T follicular helper cell (primary cell): ENCODE data around the gene GHR.
"Not testable (repeated sequence)": the region's sequence is repeated elsewhere in the genome, so short reads cannot be mapped to it uniquely, and the experiment has no call there.

Experiments
- DNase-seq: peaks from one replicate; pipeline ENCODE4 v3.0.0-alpha.2; 2020; ENCODE audit warnings: low read depth

GHR gene

DNA sequence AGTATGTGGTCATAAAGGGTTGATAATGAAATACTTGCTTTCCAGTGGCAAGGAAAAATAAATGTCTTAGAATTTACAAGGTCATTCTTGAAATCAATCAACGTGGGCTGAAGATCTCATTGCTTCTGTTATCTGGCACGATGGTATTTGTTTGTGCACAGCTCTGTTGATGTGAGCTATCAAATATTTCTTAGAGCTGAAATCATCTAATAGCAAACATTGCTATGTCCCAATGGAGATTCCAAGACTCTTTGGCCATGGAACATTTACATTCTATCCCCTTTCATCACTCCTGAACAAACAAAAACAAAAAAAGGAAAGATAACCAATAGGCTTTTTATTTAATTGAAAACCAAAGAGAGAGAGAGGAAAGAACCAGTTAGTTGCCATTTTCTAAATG lies 221.9 kb downstream of the GHR start:
- DNase-seq = no peak

DNA sequence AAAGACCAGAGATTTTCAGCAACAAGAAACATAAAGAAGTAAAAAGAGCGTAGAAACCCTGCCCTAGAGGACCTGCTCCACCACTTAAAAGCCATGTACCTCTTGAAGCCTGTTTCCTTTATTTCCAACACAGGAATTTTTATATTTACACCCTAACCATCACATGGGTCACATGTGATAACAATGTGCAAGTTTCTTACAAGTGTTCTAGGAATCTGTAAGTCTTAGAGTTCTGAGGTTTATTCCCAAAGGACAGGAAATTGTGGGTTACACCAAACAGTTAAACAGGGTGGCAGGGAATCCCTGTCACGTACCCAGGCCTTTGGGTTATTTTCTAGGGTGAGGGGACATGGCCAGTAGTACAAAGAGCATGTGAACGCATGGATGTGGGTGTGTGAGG lies 224.8 kb downstream of the GHR start:
- no peak for DNase-seq

DNA sequence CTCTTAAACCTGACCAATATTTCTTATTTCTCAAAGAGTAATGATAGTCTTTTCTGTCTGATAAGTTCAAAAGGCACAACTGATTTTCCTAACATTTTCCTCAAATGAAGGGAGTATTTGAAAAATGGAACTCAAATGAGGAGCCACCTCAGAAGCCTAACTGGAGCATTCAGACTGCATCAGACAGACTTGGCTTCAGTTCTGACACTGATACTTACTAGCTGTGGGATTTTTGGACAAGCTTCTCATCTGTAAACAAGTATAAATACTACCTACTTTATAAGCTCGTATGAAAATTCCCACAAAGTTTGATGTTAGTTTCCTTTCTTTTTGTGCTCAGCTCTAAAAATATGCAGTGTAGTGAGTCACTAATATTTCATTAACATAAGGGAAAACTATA lies 225.7 kb downstream of the GHR start:
- no peak for DNase-seq

DNA sequence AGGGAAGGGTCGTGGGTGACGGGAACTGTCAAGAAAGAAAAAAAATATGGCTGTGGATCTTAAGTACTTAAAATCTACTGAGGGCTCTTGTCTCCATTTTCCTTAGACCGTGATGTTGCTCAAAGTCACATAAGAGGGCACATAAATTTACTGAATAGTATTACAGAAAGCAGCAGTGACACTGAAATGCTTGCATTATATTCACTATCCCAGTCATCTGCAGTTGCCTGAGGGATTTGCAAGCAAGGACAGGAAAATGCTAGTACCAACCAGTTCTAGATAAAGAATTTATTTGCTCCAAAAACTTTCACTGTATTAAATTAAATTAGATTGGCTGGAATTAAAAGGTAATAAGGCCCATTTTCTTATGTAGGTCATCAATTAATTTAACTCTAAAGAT lies 226.8 kb downstream of the GHR start:
- no peak for DNase-seq

DNA sequence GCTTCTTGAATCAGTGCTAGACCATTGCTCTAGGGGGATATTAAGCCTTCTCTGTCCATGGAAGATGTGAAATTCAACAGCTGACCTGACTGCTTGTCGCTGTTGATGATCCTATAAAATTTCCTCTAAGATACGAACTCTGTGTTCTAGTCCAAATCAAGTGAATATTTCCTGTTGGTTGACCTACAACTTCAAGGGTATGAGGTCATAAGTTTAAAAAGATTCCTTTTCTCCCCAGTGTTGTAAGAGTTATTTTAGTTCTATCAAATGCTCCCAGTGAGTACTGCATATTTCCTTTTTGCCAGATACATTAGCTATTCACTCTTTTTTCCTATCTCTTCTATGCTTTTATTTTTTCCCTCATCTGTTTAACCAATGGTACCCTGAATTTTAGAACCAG lies 230.5 kb downstream of the GHR start:
- no peak for DNase-seq

DNA sequence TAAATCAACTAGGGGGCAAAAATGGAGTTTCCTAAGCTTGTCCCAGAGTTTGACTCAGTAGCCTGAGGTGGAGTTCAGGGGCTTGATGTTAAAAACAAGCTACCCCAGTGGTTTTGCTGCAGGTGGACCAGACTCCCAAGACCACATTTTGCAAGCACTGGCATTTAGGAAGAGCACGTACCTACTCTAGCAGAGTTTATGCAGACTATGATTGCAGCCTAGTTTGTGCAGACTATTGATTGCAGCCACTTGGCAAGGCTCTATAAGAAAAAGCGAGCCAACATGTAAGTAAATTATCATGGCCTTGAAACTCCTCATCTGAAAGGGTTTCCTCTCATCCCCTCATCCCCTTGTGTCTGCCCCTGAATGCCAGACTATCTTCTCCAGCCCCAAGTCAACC lies 231.4 kb downstream of the GHR start:
- DNase-seq = no peak

DNA sequence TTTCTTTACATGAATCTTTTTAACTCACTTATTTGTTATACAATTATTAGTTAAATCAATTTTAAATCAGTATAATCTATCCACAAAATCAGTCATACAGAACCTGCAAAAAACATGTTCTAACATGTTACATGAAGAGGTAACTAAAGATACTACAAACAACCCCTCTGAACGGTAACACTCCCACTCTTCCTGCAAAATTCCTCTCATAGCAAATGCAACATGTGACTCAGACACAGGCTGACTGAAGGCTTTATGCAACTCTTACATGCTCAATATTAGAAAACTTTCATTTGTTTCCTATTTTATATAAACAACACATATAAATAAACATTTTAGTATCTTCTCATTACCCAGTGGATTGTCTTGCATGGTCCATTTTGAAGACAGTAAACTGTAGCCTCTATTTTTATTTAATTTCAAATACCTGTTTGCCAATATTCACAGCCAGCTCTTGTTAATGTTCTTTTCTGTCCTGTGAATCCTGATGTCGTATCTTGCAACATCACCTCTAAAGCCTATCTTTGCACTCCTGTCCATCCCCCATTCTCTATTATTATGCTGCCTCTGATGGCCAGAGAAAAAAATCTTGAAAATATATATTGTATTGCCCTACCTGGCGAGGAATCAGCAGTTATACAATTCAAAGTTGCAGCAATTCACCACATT lies 232.9 kb downstream of the GHR start:
- no peak for DNase-seq

DNA sequence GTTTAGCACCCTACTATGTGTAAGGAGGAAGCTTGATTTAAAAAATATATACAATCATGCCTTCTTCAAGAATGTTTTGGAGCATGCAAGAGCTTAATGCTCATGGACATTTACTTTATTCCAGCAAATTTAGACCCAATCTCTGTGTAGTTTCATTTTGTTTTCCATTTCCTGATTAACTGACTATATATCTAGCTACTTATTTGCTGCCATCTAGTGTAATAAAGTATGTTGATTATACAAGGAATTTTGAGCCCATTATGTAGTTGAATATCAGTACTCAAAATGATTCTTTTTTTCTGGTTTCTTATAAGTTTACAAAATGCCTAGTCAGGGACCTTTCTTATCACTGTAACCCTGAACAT lies 233.4 kb downstream of the GHR start:
- no peak for DNase-seq

DNA sequence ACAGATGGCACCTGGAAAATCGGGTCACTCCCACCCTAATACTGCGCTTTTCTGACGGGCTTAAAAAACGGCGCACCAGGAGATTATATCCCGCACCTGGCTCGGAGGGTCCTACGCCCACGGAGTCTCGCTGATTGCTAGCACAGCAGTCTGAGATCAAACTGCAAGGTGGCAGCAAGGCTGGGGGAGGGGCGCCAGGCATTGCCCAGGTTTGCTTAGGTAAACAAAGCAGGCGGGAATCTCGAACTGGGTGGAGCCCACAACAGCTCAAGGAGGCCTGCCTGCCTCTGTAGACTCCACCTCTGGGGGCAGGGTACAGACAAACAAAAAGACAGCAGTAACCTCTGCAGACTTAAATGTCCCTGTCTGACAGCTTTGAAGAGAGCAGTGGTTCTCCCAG lies 236.6 kb downstream of the GHR start:
- not testable (repeated sequence) for DNase-seq

DNA sequence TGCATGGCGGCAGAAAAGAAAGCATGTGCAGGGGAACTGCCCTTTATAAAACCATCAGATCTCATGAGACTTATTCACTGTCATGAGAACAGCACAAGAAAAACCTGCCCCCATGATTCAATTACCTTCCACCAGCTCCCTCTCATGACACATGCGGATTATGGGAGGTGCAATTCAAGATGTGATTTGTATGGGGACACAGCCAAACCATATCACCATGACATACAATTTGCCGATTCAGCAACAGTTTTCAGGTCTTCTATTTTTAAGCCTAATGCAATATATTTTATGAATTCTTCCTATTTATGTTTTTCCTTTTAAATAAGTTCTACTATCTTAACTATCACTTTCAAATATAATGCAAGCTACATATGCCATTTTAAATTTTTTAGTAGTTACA lies 242.6 kb downstream of the GHR start:
- no peak for DNase-seq

DNA sequence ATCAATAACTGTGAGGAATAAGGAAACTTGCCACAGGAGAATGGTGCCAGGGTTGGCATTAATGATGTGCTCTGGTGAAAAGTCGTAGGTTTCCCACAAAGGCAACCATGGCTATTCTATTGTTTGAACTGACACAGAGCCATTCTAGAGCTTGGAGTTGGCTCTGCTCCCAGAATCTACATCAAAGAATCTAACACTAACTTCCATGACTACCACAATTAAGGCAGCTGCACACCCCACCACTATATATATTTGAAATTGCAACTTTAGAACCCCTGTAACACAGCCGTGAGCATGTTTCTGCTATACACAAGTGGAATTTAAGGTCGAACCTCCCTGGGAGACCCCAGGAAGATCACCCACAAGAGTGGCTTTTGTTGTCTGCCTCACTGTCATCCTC lies 243.6 kb downstream of the GHR start:
- no peak for DNase-seq

DNA sequence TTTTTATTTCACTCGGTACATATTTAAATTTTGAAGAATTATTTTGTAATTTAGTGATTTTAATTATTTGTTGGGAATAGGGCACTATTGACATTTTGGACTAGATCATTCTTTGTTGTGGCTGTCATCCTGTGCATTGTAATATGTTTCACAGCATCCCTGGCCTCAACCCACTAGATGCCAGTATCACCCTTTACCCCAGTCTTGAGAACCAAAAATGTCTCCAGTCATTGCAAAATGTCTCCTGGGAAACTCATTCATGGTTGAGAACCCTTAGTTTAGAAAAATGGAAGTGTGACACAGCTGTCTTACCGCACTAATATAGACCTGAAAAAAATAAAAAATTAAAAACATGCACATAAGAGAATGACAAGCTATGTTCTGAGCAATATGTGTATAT lies 245.0 kb downstream of the GHR start:
- no peak for DNase-seq

DNA sequence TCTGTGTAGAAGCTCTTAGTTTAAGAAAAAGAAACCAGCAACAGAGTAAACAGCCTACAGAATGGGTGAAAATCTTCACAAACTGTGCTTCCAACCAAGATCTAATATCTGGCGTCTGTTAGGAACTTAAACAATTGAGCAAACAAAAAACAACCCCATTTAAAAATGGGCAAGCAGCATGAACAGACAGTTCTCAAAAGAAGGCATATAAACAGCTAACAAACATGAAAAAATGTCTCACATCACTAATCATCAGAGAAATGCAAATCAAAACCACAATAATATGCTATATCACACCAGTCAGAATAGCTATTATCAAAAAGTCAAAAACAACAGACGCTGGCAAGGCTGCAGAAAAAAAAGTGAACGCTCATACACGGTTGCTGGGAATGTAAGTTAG lies 249.7 kb downstream of the GHR start:
- no peak for DNase-seq

DNA sequence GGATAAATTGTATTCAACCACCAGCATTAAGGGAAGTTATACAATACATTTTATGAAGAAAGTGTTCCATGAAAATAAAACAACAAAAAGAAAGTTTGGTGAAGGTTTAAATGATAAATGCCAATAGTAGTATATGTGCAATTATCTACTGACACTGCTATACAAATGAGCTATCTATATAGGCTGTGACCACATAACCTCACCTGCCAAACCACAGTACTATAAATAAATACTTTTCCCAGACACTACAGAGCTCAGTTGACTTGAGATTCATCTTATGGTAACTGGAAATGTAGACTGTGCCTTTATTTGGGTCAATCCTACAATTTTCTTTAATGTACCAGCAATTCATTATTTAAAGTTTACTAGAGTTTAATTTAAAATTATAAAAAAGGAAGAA lies 252.4 kb downstream of the GHR start:
- DNase-seq = no peak

DNA sequence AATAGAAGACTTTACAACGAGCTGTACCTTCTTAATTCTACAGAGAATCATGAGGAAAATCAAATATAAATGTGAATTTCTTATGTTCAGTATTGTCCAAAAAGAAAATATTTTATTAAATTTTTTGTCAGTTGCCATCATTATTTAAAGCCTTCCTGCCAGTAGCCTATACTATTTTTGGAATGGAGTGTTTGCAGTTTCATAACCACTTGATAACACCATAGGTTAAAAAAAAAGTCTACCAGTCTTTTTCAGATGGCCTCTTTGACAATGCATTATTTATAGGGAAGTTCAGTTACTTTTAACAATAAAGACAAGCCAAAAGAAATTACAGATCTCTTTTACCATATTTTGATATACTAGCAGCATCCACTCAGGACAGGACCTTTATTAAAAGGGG lies 253.1 kb downstream of the GHR start:
- no peak for DNase-seq

DNA sequence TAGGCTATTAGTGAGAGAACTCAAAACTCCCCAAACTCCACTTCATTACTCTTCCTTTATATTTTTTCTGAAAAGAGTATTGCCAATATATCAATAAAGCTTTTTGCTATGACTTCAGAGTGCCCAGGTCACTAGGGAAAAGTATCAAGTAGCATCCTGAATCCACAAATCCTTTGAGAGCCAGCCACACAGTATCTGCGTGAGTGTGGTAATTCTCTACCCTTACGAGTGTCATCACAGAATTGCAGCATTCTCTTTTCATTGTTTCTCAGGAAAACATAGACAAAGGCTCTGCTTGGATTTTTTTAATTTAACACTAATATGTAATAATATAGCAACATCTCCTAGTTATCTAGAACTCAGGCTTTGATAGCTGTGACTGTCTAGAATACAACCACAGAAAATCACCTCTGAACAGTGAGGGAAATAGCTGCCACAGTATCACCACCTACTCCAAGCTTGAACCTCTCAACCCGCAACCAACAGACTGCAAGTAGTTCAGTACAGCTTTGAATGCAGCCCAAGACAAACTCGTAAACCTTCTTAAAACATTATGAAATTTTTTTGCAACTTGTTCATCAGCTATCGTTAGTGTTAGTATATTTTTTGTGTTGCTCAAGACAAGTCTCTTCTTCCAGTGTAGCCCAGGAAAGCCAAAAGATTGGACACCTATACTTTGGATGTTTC lies 254.1 kb downstream of the GHR start:
- no peak for DNase-seq

DNA sequence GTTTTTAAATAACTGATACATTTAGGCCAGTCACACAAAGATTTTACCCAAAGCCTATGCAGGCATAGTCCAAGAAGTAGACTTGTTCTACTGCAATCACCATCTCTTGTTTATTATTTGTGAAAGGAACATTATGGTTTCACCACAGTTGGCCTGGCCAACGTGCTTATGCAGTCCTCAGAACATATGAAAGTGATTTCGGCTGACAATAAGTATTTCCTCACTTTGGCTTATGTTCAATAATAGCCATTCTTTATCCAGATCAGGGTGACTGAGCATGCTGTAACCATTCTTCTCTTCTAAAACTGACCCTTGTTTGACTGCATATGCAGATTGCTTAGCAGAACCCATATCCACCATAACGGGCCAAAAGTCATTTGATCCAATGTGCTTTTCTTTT lies 256.8 kb downstream of the GHR start:
- no peak for DNase-seq

DNA sequence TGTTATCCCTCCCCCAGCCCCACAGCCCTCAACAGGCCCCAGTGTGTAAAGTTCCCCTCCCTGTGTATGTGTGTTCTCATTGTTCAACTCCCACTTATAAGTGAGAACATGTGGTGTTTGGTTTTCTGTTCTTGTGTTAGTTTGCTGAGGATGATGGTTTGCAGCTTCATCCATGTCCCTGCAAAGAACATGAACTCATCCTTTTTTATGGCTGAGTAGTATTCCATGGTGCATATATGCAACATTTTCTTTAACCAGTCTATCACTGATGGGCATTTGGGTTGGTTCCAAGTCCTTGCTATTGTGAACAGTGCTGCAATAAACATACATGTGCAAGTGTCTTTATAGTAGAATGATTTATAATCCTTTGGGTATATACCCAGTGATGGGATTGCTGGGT lies 261.8 kb downstream of the GHR start:
- DNase-seq = not testable (repeated sequence)

DNA sequence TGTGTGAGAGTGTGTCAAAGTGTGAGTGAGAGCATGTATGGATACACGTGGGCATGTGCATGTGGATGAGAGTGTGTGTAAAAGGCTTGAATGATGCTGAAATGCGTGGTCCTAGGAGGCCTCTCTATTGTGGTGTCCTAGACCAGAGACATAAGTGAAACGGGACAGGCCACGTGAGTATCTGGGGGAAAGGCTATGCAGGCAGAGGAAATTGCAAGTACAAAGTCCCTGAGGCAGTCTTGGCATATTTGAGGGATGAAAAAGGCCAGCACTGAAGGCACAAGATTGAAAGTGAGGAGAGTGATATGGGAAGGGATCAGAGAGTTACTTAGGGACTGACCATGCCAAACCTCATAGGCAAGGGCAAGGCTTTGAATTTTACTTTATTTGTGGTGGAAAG lies 266.2 kb downstream of the GHR start:
- no peak for DNase-seq

DNA sequence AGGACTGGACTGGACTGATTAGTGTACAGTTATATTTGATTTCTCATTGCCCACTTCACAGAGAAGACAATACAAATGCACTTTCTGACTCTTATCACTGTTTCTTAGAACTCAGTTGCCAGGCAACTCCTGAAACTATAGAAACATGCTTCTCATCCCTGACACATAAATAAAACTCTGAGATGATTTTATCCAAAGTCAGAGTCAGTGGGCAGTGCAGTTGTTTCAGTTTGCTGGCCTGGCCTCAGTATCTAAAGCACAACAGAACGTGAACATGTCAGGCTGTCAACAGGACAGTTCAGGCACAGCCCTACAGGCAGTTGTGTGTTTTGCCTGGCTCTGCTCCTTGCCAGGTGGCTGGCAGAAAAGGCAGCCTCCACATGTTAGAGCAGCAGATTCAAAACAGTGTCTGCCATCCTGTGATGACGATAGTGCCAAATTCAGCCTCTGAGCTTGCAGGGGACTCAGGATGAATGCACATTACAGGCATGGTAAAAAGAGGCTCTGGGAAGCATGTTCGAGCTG lies 268.2 kb downstream of the GHR start:
- DNase-seq = no peak

DNA sequence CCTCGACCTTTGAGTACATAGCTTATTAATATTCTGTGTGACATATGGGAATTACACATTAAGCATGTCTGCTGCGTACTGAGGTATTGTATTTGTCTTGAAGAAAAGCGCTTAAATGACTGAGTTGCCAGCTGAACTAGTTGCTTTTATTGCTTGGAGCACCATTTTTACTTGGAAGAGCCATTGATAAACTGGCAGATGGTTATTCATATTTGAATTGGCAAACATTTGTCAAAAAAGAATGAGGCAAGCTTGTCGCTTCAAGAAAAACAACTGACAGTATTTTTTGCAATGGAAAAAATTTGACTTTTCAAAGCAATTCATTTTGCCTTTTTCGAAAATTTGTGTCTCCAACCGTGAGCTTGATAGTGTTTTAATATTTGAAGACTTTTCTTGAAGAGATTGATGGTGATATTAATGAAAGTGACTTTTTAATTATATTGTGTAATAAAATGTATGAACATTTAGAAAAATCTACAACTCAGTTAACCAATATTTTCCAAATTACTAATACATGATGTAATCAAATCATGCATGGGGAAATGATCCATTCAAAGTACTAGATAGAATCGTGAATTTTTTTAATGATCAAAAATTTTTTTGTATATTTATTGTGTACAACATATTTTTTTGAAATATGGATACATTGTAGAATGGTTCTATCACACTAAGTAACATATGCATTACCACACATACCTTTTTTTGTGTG lies 278.3 kb downstream of the GHR start:
- DNase-seq = no peak

DNA sequence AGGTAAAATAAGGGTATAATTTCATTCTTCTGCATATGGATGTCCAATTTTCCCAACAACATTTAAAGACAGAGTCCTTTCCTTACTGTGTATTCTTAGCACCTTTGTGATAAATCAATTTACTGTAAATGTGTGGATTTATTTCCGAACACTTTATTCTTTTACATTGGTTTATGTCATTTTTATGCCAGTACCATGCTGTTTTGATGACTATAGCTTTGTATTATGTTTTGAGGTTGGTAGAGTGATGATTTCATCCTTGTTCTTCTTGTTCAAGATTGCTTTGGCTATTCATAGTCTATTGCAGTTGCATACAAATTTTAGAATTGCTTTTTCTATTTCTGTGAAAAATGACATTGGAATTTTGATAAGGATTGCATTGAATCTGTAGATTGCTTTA lies 280.0 kb downstream of the GHR start:
- no peak for DNase-seq

DNA sequence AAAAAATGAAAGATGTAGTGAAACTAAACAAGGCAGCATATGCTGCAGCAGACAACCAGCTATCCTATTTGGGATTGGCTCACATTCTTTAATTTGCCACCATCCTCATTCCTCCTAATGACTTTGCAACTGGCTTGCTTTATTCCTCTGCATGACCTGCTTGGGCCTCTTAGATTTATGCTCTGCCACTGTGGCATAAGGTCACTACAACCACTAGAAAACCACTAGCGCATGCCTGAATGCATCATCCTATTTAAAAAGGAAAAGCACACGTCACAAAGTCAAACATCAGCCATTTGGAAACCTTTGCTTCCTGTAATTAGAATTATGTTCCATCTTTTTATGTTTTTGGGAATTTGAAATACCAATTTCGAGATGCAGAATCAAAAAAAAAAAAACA lies 292.5 kb downstream of the GHR start:
- no peak for DNase-seq
